ENCODE measurements around the gene TICAM2.

The TICAM2 gene

DNA sequence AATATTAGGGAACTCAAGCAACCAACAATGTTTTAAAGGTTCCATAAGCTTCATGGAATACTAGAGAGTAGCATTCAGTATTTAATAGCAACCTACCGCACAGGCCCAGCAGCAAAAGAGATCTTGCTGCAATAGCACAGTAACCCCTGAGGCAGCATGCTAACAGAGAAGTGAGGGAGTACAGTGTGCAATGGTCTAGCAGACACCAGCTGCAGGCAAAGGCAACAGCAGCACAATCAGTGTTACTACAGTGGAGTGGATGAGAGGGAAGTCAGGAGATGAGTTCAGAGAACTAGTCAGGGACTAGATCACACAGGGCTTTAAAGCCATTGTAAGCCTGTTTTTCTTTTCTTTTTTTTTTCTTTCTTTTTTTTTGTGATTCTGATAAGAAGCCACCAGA lies 2.8 kb downstream of the TICAM2 start:
- no peaks in the 10 kb centered on the region for H3K27me3 ChIP-seq (ENCODE audit: insufficient read depth, low read length)
- H3K4me3 ChIP-seq (ENCODE audit: low read length) = no peak overlapping the region
- peaks cover 2% of the 10 kb centered on the region for H3K36me3 ChIP-seq (ENCODE audit: insufficient read depth, low read length)
- no peaks in the 10 kb centered on the region for H3K9me3 ChIP-seq (ENCODE audit: low read length)
- H3K4me1 ChIP-seq (ENCODE audit: insufficient read depth, low read length) = no peaks in the 10 kb centered on the region
- H2AFZ ChIP-seq (ENCODE audit: low read depth, low read length) = no peak overlapping the region

DNA sequence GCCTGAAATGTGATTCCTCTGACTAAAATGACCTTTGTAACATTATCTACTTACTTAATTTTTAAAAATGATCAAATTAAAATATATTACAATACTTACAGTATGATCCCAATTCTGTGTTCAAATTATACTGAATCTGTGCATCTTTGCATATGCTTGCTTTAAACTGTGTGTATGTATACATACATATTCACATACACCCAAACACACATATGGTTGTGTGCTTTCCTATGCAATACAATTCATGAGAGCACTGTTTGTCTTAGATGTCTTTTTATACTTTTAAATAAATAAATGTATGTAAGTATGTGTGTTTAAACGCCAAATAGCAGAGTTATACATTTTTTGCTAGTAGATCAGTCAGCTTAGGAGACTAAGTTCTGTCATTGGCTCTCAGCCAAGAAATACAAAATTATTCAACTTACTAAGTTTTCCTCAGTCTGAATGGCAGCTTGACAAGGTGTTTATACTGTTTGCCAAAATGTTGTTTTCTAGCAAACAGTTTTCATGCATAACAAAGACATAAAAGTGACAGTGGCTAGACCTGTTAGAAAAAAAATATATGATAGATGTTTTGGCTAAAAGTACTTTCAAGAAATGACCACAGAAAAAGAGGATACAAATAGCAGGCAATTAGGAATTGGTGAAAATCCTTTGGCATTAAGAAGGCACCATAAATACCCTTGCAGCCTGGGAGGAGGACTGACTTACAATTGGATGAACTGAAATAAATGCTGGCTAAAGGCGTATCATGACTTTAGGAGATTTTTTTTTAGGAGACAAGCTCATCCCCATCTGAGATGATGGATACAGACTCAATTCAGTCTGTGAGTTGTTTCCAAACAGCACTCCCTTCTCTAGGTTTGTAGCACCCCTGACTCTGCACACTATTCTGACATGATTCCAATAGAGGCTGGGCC lies 7.9 kb downstream of the TICAM2 start:
- Histone ChIP-seq H3K4me3 (ENCODE audit: low read length) (no peak overlapping the region), H2AFZ (ENCODE audit: low read depth, low read length) (no peak overlapping the region), H3K9me3 (ENCODE audit: low read length) (no peaks in the 10 kb centered on the region), H3K27me3 (ENCODE audit: insufficient read depth, low read length) (no peaks in the 10 kb centered on the region), H3K36me3 (ENCODE audit: insufficient read depth, low read length) (no peaks in the 10 kb centered on the region), H3K4me1 (ENCODE audit: insufficient read depth, low read length) (no peaks in the 10 kb centered on the region)

- no peaks in the 10 kb centered on the region for H3K9me3 ChIP-seq (ENCODE audit: low read length)
- H2AFZ ChIP-seq (ENCODE audit: low read depth, low read length) = no peak overlapping the region
- no peaks in the 10 kb centered on the region for H3K27me3 ChIP-seq (ENCODE audit: insufficient read depth, low read length)
- H3K36me3 ChIP-seq (ENCODE audit: insufficient read depth, low read length) = no peaks in the 10 kb centered on the region
- no peaks in the 10 kb centered on the region for H3K4me1 ChIP-seq (ENCODE audit: insufficient read depth, low read length)
- no peak overlapping the region for H3K4me3 ChIP-seq (ENCODE audit: low read length)
Observed at GRCh38 chr5:115589043-115589442, 13.2 kb downstream of the TICAM2 start.

GRCh38 chr5:115588640-115589039 lies 13.6 kb downstream of the TICAM2 start:
- Histone ChIP-seq H3K27me3 (ENCODE audit: insufficient read depth, low read length) (no peaks in the 10 kb centered on the region), H2AFZ (ENCODE audit: low read depth, low read length) (no peak overlapping the region), H3K9me3 (ENCODE audit: low read length) (no peaks in the 10 kb centered on the region), H3K4me1 (ENCODE audit: insufficient read depth, low read length) (no peaks in the 10 kb centered on the region), H3K4me3 (ENCODE audit: low read length) (no peak overlapping the region), H3K36me3 (ENCODE audit: insufficient read depth, low read length) (no peaks in the 10 kb centered on the region)

- Histone ChIP-seq H3K4me1 (ENCODE audit: insufficient read depth, low read length) (no peaks in the 10 kb centered on the region), H3K4me3 (ENCODE audit: low read length) (no peak overlapping the region), H3K9me3 (ENCODE audit: low read length) (no peaks in the 10 kb centered on the region), H3K27me3 (ENCODE audit: insufficient read depth, low read length) (no peaks in the 10 kb centered on the region), H2AFZ (ENCODE audit: low read depth, low read length) (no peak overlapping the region), H3K36me3 (ENCODE audit: insufficient read depth, low read length) (no peaks in the 10 kb centered on the region)
Observed at GRCh38 chr5:115586525-115587146, 15.6 kb downstream of the TICAM2 start.

DNA sequence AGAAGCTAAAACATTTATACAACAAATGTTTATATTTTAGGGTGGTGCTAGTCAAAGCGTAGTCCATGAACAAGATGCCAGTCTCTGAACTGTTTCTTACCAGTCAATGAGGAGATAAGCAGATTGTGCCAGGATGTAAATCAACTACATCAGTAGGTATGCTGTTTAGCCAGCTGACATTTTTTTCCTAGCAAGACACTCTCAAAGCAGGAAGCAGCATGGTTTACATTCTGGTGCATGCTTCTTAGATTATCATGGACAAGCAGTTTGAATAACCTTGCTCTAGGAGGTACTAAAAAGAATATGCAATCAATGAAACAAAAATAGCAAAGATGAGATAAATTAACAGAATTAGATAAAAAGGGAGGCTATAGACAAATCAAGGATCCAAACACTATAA lies 17.0 kb downstream of the TICAM2 start:
- Histone ChIP-seq H2AFZ (ENCODE audit: low read depth, low read length) (no peak overlapping the region), H3K36me3 (ENCODE audit: insufficient read depth, low read length) (no peaks in the 10 kb centered on the region), H3K9me3 (ENCODE audit: low read length) (no peaks in the 10 kb centered on the region), H3K4me1 (ENCODE audit: insufficient read depth, low read length) (no peaks in the 10 kb centered on the region), H3K4me3 (ENCODE audit: low read length) (no peak overlapping the region), H3K27me3 (ENCODE audit: insufficient read depth, low read length) (no peaks in the 10 kb centered on the region)

GRCh38 chr5:115584501-115584900 lies 17.8 kb downstream of the TICAM2 start:
- Histone ChIP-seq H3K4me3 (ENCODE audit: low read length) (no peak overlapping the region), H3K4me1 (ENCODE audit: insufficient read depth, low read length) (no peaks in the 10 kb centered on the region), H3K36me3 (ENCODE audit: insufficient read depth, low read length) (no peaks in the 10 kb centered on the region), H3K9me3 (ENCODE audit: low read length) (no peaks in the 10 kb centered on the region), H2AFZ (ENCODE audit: low read depth, low read length) (no peak overlapping the region), H3K27me3 (ENCODE audit: insufficient read depth, low read length) (no peaks in the 10 kb centered on the region)

DNA sequence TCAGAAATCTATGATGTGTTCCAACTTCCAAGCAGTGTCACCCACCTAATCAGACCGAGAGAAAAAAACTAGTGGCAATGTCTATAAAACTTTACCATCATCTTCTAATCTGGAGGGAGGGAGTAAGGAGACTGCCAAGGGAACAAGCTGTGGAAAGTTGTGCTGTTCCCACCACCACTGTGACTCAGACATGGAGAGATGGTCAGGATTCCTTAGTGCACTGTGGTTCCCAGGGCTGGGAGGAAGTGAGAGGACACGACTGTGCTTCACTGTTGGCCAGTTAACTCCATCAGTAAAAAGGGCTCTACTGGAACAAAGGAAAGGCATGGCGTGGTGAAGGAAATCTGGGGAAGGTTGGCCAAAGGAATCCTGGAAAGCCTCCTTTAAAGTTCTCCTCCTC lies 18.8 kb downstream of the TICAM2 start:
- no peaks in the 10 kb centered on the region for H3K9me3 ChIP-seq (ENCODE audit: low read length)
- H3K36me3 ChIP-seq (ENCODE audit: insufficient read depth, low read length) = no peaks in the 10 kb centered on the region
- H3K4me1 ChIP-seq (ENCODE audit: insufficient read depth, low read length) = peaks cover 3% of the 10 kb centered on the region
- H3K27me3 ChIP-seq (ENCODE audit: insufficient read depth, low read length) = no peaks in the 10 kb centered on the region
- H3K4me3 ChIP-seq (ENCODE audit: low read length) = no peak overlapping the region
- no peak overlapping the region for H2AFZ ChIP-seq (ENCODE audit: low read depth, low read length)

GRCh38 chr5:115580941-115581340 lies 21.3 kb downstream of the TICAM2 start:
- Histone ChIP-seq H3K27me3 (ENCODE audit: insufficient read depth, low read length) (no peaks in the 10 kb centered on the region), H3K4me3 (ENCODE audit: low read length) (no peak overlapping the region), H3K36me3 (ENCODE audit: insufficient read depth, low read length) (no peaks in the 10 kb centered on the region), H3K9me3 (ENCODE audit: low read length) (no peaks in the 10 kb centered on the region), H2AFZ (ENCODE audit: low read depth, low read length) (no peak overlapping the region), H3K4me1 (ENCODE audit: insufficient read depth, low read length) (peaks cover 3% of the 10 kb centered on the region)

DNA sequence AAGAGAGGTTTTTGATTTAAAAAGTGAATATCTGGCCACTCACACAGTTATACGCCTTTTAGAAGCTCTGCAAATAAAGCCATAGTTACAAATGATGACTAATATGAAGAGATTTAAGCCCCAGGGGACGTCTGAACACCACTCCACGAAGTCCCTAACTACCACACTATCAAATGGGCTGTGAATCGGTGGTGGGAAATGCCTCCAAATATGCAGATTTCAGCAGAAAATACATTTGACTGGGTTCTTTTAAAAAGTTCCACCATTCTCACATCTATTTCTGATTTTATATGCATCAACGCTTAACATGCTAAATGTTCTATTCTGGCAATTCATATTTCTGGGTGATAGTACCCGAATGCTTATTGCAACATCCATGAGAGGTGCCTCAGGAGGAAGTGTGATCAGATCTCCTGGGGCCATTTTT lies 22.5 kb downstream of the TICAM2 start:
- Histone ChIP-seq H3K9me3 (ENCODE audit: low read length) (no peaks in the 10 kb centered on the region), H3K4me3 (ENCODE audit: low read length) (no peak overlapping the region), H3K4me1 (ENCODE audit: insufficient read depth, low read length) (peaks cover 3% of the 10 kb centered on the region), H3K27me3 (ENCODE audit: insufficient read depth, low read length) (no peaks in the 10 kb centered on the region), H3K36me3 (ENCODE audit: insufficient read depth, low read length) (no peaks in the 10 kb centered on the region), H2AFZ (ENCODE audit: low read depth, low read length) (no peak overlapping the region)

- Histone ChIP-seq H3K4me3 (ENCODE audit: low read length) (no peak overlapping the region), H3K36me3 (ENCODE audit: insufficient read depth, low read length) (no peaks in the 10 kb centered on the region), H2AFZ (ENCODE audit: low read depth, low read length) (no peak overlapping the region), H3K27me3 (ENCODE audit: insufficient read depth, low read length) (no peaks in the 10 kb centered on the region), H3K9me3 (ENCODE audit: low read length) (no peaks in the 10 kb centered on the region), H3K4me1 (ENCODE audit: insufficient read depth, low read length) (peaks cover 3% of the 10 kb centered on the region)
Observed at GRCh38 chr5:115579216-115579615, 23.1 kb downstream of the TICAM2 start.

DNA sequence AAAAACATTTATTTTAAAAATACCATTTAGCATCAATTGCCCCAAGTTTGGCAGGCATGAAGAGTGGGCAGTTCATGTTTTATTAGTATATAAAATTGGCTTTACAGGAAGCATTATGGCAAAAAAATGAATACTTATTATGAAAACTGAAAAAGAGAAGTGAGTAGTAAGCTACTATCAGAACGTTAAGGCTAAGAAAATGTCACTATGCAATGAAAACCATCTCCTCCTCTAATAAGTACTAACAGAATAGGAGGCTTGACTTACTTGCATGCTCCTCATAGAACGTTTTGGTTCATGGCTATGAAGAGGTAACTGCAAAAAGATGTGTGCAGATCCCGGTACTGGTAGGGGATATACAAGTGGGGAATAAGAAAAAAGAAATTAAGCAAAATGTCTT lies 23.6 kb downstream of the TICAM2 start:
- Histone ChIP-seq H3K27me3 (ENCODE audit: insufficient read depth, low read length) (no peaks in the 10 kb centered on the region), H3K36me3 (ENCODE audit: insufficient read depth, low read length) (no peaks in the 10 kb centered on the region), H3K4me3 (ENCODE audit: low read length) (no peak overlapping the region), H3K4me1 (ENCODE audit: insufficient read depth, low read length) (peaks cover 3% of the 10 kb centered on the region), H2AFZ (ENCODE audit: low read depth, low read length) (no peak overlapping the region), H3K9me3 (ENCODE audit: low read length) (no peaks in the 10 kb centered on the region)

DNA sequence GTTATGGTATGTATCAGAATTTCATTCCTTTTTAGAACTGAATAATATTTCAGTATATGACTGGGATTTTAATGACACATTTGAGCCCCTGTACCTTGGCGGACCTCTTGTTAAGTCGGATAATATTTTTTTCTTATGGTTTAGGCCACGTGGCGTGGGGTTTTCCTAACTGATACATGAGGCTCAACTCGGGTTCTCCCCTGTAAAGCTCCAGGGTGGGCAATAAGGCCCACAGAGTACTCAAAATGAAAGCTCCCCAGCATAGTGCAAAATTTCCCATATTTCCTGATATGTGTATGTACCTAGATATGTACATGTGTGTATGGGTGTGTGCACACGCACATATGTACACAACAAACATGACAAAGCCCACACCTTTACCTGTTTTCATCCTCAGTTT lies 24.5 kb downstream of the TICAM2 start:
- H3K4me3 ChIP-seq (ENCODE audit: low read length) = no peak overlapping the region
- no peaks in the 10 kb centered on the region for H3K9me3 ChIP-seq (ENCODE audit: low read length)
- H2AFZ ChIP-seq (ENCODE audit: low read depth, low read length) = no peak overlapping the region
- H3K27me3 ChIP-seq (ENCODE audit: insufficient read depth, low read length) = no peaks in the 10 kb centered on the region
- H3K4me1 ChIP-seq (ENCODE audit: insufficient read depth, low read length) = peaks cover 7% of the 10 kb centered on the region
- no peaks in the 10 kb centered on the region for H3K36me3 ChIP-seq (ENCODE audit: insufficient read depth, low read length)

All from neuron (in vitro differentiated cells).